GM20000 (cell line): ENCODE results near the gene EEF2.
"Not testable (repeated sequence)": the region's sequence is repeated elsewhere in the genome, so short reads cannot be mapped to it uniquely, and the experiment has no call there.

Source experiments
- DNase-seq: peaks from one replicate; pipeline ENCODE4 v3.0.0; 2012; ENCODE audit warnings: low spot score
- CTCF ChIP-seq: IDR thresholded peaks from 2 replicates; pipeline ENCODE4 v1.5.1; 2012; ENCODE audit warnings: mild to moderate bottlenecking, control low read depth; ENCODE audit errors: extremely low read depth, missing control alignments

EEF2 gene

GRCh38 chr19:4013886-4014540 lies 28.8 kb upstream of the EEF2 start:
- no peak for TF ChIP-seq CTCF
- no peak for DNase-seq

- no peak for DNase-seq
- no peak for TF ChIP-seq CTCF
These were observed 27.8 kb upstream of the EEF2 start for GRCh38 chr19:4012975-4013634.

- no peak for TF ChIP-seq CTCF
- DNase-seq, result no peak
These were observed 27.1 kb upstream of the EEF2 start for GRCh38 chr19:4012092-4012974.

GRCh38 chr19:4011430-4011829 lies 26.2 kb upstream of the EEF2 start:
- not testable (repeated sequence) for DNase-seq

- TF ChIP-seq CTCF, result no peak
- DNase-seq, result no peak
These were observed 25.5 kb upstream of the EEF2 start for GRCh38 chr19:4010808-4011110.

- TF ChIP-seq CTCF, result no peak
These were observed 24.9 kb upstream of the EEF2 start for GRCh38 chr19:4009990-4010807.

GRCh38 chr19:4007836-4008539 lies 22.7 kb upstream of the EEF2 start:
- TF ChIP-seq CTCF, result no peak
- no peak for DNase-seq

More at GRCh38 chr19:4009990-4010807, 24.9 kb upstream of the EEF2 start:
- DNase-seq, result no peak
